NCI-H446 treated with DMSO at 0.1 percent for 48 hours (cell line): ENCODE measurements around the gene FLAD1.

Experiments used
- DNase-seq: peaks from one replicate; lab custom pipeline; 2025; lab: John Stamatoyannopoulos, UW

Gene FLAD1

GRCh38 chr1:155038602-155039307 is 55.6 kb downstream of the FLAD1 start:
- no peak for DNase-seq

GRCh38 chr1:155039308-155039669 is 56.1 kb downstream of the FLAD1 start:
- no peak for DNase-seq

- no peak for DNase-seq
These were observed 57.4 kb downstream of the FLAD1 start for GRCh38 chr1:155040358-155041093.
